Measurements from ENCODE around the gene MRPL38.
"Not testable (repeated sequence)": the region's sequence is repeated elsewhere in the genome, so short reads cannot be mapped to it uniquely, and the experiment has no call there.

Gene MRPL38

DNA sequence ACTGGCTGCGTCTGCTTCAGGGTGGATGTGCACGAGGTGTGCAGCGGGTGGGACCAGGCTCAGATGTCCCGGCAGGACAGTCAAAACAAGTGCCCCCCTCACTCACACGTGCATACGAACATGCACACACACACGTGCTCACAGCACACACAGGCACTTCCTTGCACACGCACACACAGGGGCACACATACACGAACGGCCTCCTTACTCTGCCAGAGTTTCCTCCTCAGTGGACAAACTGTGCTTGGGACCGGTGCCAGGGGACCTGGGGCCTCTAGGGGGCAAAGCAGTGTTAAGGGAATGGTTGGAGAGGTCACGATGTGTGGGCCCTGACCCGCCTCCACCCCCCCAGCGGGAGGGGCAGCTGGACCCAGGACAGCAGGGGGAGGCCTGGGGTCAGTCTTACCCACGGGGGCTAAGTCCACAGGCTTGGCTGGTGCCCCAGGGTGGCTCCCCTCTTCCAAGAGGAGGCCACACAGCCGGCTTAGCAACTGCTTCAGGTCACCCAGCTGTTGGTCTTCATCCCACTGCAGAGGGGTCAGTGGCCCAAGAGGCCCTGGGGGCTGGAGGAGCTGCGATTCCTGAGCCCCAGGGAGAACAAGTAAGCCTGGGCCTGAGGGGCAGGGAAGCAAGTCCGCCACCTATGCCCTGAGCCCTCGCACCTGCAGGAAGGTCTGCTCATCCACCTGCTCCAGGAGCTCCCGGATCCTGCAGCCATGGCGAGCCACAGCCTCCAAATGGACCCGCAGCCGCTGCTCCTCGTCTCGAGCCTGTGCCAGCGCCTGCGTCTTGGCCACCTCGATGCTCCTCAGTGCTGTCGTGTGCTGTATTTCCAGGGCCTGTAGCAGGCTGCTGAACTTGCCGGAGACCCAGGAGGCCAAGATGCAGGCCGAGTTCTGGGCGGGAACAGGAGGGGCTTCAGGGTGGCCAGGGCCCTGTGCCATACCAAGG lies 12.8 kb downstream of the MRPL38 start:
- H3K27me3 ChIP-seq (ENCODE audit: control insufficient read depth, insufficient read depth, low read length), result no peaks in the 10 kb centered on the region
- no peak overlapping the region for H3K4me3 ChIP-seq (ENCODE audit: low read length)
- no peak overlapping the region for H3K27ac ChIP-seq (ENCODE audit: low read depth, low read length)
- H3K9ac ChIP-seq (ENCODE audit: low read length), result no peak overlapping the region
- H3K36me3 ChIP-seq (ENCODE audit: control insufficient read depth, insufficient read depth, low read length), result peaks cover 11% of the 10 kb centered on the region
- peaks cover 11% of the 10 kb centered on the region for H3K4me1 ChIP-seq (ENCODE audit: control insufficient read depth, insufficient read depth, low read length)

- Histone ChIP-seq H3K27ac (ENCODE audit: low read depth, low read length) (no peak overlapping the region), H3K27me3 (ENCODE audit: control insufficient read depth, insufficient read depth, low read length) (no peaks in the 10 kb centered on the region), H3K4me3 (ENCODE audit: low read length) (no peak overlapping the region), H3K4me1 (ENCODE audit: control insufficient read depth, insufficient read depth, low read length) (peaks cover 11% of the 10 kb centered on the region), H3K36me3 (ENCODE audit: control insufficient read depth, insufficient read depth, low read length) (peaks cover 11% of the 10 kb centered on the region), H3K9ac (ENCODE audit: low read length) (no peak overlapping the region)
These were observed 13.6 kb downstream of the MRPL38 start for GRCh38 chr17:75891022-75891604.

DNA sequence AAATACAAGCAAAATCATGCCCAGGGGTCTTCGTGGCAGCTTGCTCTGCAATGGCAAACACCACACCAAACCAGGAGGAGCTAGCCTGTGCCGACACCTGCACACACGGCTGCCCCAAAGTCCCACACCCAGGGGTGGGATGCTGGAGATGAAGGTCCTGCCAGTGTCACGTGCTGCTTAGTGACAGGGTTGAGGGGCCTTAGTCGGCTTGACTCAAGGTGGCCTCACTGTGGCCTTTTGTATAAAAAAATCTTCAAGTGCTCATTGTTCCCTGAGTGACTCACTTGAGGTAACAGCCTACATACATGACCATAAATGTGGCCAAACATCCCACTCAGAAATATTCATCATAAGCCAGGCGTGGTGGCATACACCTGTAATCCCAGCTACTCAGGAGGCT lies 15.2 kb downstream of the MRPL38 start:
- H3K27ac ChIP-seq (ENCODE audit: low read depth, low read length), result no peak overlapping the region
- peaks cover 11% of the 10 kb centered on the region for H3K36me3 ChIP-seq (ENCODE audit: control insufficient read depth, insufficient read depth, low read length)
- no peaks in the 10 kb centered on the region for H3K4me1 ChIP-seq (ENCODE audit: control insufficient read depth, insufficient read depth, low read length)
- no peak overlapping the region for H3K4me3 ChIP-seq (ENCODE audit: low read length)
- no peak overlapping the region for H3K9ac ChIP-seq (ENCODE audit: low read length)
- no peaks in the 10 kb centered on the region for H3K27me3 ChIP-seq (ENCODE audit: control insufficient read depth, insufficient read depth, low read length)

DNA sequence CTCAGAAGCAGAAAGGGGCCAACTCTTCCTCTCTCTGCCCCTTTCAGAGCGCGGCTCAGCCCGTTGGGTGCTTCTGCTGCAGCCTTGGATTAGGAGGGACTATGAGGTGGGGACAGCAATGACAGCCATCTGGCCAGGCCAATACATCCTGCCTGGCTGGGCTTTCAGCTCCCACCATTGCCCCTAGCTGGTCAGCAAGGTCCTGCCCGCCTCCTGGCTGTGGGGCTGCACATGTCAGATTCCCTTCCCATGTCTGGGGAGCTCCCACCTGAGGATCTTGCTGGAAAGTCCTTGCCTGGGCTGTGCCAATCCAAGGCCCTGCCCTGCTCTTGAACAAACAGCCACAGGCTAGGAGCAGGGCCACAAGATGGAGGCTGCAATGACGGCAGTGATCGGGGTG lies 16.2 kb downstream of the MRPL38 start:
- H3K4me3 ChIP-seq (ENCODE audit: low read length), result no peak overlapping the region
- no peaks in the 10 kb centered on the region for H3K27me3 ChIP-seq (ENCODE audit: control insufficient read depth, insufficient read depth, low read length)
- no peak overlapping the region for H3K9ac ChIP-seq (ENCODE audit: low read length)
- H3K36me3 ChIP-seq (ENCODE audit: control insufficient read depth, insufficient read depth, low read length), result peaks cover 11% of the 10 kb centered on the region
- H3K4me1 ChIP-seq (ENCODE audit: control insufficient read depth, insufficient read depth, low read length), result no peaks in the 10 kb centered on the region
- no peak overlapping the region for H3K27ac ChIP-seq (ENCODE audit: low read depth, low read length)

- not testable (repeated sequence) for H3K36me3 ChIP-seq (ENCODE audit: control insufficient read depth, insufficient read depth, low read length); H3K9ac ChIP-seq (ENCODE audit: low read length); H3K27ac ChIP-seq (ENCODE audit: low read depth, low read length); H3K27me3 ChIP-seq (ENCODE audit: control insufficient read depth, insufficient read depth, low read length); H3K4me1 ChIP-seq (ENCODE audit: control insufficient read depth, insufficient read depth, low read length); H3K4me3 ChIP-seq (ENCODE audit: low read length)
These were observed 18.8 kb downstream of the MRPL38 start for GRCh38 chr17:75885860-75886259.

DNA sequence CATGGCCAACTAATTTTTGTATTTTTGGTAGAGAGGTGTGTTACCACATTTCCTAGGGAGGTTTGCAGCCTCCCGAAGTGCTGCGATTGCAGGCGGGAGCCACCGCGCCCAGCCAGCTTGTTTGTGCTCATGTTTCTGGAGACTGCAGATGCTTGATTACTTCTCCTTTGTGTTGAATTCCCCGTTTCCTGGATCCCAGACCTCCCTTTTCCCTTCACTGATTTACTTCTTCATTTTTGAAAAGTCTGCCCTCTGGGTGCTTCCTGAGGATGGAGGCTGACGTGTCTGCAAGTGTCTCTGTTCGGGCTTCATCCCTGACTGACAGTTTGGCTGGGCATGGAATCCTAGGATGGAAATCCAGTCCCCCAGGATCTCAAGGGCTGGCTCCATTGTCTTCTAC lies 19.3 kb downstream of the MRPL38 start:
- no peak overlapping the region for H3K9ac ChIP-seq (ENCODE audit: low read length)
- peaks cover under 1% of the 10 kb centered on the region for H3K36me3 ChIP-seq (ENCODE audit: control insufficient read depth, insufficient read depth, low read length)
- no peak overlapping the region for H3K4me3 ChIP-seq (ENCODE audit: low read length)
- no peak overlapping the region for H3K27ac ChIP-seq (ENCODE audit: low read depth, low read length)
- no peaks in the 10 kb centered on the region for H3K27me3 ChIP-seq (ENCODE audit: control insufficient read depth, insufficient read depth, low read length)
- H3K4me1 ChIP-seq (ENCODE audit: control insufficient read depth, insufficient read depth, low read length), result no peaks in the 10 kb centered on the region

DNA sequence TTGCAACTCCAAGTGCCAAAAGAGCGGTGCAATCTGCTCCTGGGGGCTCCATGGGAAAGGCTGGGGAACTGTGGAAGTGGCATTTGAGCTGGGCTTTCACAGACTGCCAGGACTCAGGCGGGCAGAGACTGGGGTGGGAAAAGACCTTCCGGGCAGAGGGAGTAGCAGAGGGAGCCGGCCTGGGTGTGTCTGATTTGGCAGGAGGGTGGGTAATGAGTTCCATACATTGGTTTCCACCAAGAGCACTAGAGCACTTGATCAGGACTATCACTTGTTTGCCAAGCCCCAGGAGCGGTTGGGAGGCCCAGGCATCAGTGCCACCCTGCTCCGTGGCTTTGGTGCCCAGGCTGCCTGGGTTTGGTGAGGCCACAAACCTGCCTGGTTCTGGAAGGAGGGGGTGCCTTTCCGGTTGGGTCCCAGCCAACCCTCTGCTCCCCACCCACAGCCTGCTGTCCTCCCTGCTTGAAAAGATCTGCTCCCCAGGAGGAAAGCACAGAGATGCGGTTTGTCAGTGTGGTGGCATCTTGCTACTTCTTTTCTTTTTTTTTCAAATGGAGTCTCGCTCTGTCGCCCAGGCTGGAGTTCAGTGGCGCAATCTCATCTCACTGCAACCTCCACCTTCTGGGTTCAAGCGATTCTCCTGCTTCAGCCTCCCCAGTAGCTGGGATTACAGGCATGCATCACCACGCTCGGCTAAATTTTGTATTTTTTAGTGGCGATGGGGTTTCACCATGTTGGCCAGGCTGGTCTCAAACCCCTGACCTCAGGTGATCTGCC lies 22.8 kb downstream of the MRPL38 start:
- no peaks in the 10 kb centered on the region for H3K36me3 ChIP-seq (ENCODE audit: control insufficient read depth, insufficient read depth, low read length)
- H3K27me3 ChIP-seq (ENCODE audit: control insufficient read depth, insufficient read depth, low read length), result no peaks in the 10 kb centered on the region
- H3K9ac ChIP-seq (ENCODE audit: low read length), result no peak overlapping the region
- no peak overlapping the region for H3K27ac ChIP-seq (ENCODE audit: low read depth, low read length)
- H3K4me3 ChIP-seq (ENCODE audit: low read length), result no peak overlapping the region
- H3K4me1 ChIP-seq (ENCODE audit: control insufficient read depth, insufficient read depth, low read length), result peaks cover 1% of the 10 kb centered on the region

DNA sequence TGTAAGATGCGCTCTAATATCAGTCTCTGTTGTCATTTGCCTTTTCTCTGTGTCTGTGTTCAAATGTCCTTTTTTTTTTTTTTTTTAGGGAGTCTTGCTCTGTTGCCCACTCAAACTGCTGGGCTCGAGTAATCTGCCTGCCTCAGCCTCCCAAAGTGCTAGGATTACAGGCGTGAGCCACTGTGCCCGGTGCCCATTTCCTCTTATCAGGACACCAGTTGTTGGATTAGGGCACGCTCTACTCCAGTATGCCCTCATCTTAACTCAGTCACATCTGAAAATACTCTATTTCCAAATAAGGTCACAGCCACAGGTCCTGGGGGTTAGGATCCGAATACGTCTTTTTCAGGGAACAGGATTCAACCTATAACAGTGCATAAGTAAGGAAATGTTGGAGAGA lies 24.4 kb downstream of the MRPL38 start:
- peaks cover 17% of the 10 kb centered on the region for H3K4me1 ChIP-seq (ENCODE audit: control insufficient read depth, insufficient read depth, low read length)

DNA sequence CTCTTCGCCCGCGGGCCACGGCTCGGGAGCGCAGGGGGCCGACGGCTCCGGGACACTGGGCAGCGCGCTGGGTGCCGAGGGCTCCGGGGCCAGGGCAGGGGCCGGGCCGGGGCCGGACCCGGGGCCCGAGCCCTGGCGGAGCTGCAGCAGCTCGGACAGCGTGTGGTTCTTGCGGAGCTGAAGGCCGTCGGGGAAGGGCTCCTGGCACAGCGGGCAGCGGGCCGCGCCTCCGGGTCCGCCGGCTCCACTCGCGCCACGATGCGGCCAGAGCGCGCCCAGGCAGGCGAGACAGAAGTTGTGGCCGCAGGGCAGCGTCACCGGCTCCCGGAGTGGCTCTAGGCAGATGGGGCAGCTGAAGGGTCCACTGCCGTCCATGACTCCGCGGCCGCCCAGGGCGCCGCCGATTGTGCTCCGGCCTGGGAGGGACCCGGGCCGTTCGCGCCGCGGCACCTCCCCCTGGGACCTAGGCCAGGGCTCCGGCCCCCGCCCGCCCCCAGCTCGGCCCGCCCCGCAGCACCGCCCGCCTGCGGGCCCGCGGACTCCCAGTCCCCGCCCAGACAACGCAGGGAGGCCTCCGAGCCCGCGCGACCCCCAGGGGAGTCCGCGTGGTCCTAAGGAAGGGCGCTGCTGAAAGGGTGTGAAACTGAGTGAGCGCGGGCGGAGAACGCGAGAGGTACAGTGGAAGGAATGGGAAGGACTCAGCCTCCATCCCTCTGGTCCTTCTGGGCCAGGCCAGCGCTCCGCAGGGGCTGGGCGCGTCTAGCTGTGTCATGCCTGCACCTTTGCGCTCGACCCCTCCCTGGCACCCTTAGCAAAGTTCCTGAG lies 26.3 kb downstream of the MRPL38 start, which contains the start of gene TRIM47:
Gene TRIM47, minus strand, starts transcription at position 408 of the 825 bp plus-strand sequence. Its CDS starts 33 bp downstream, at position 375.
- H3K27me3 ChIP-seq (ENCODE audit: control insufficient read depth, insufficient read depth, low read length), result no peaks in the 10 kb centered on the region
- H3K4me1 ChIP-seq (ENCODE audit: control insufficient read depth, insufficient read depth, low read length), result peaks cover 35% of the 10 kb centered on the region
- H3K9ac ChIP-seq (ENCODE audit: low read length), result peak within 1 kb of the TSS; percentile 95
- H3K27ac ChIP-seq (ENCODE audit: low read depth, low read length), result peak within 1 kb of the TSS; percentile 96
- H3K4me3 ChIP-seq (ENCODE audit: low read length), result peak within 1 kb of the TSS; percentile 88
- peaks cover 7% of the 10 kb centered on the region for H3K36me3 ChIP-seq (ENCODE audit: control insufficient read depth, insufficient read depth, low read length)

More for the DNA sequence above, 24.4 kb downstream of the MRPL38 start:
- Histone ChIP-seq H3K27me3 (ENCODE audit: control insufficient read depth, insufficient read depth, low read length) (no peaks in the 10 kb centered on the region), H3K27ac (ENCODE audit: low read depth, low read length) (no peak overlapping the region), H3K36me3 (ENCODE audit: control insufficient read depth, insufficient read depth, low read length) (no peaks in the 10 kb centered on the region), H3K4me3 (ENCODE audit: low read length) (no peak overlapping the region), H3K9ac (ENCODE audit: low read length) (no peak overlapping the region)

DNA sequence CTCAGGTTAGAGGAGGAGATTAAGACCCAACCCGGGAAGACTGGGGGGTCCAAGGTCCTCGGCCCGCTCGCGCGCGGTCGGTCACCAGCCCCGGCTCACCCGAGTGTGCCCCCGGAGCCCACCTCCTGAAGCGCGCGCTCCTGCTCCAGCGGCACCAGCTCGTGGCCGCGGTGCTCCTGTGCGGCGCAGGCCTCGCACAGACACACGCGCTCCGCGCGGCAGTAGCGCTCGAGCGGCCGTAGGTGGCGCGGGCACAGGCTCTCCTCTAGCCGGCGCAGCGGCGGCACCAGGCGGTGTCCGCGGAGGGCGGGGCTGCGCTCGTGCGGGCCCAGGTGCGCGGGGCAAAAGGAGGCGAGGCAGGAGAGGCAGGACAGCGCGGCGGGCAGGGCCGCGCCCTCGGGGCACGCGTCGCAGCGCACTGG lies 26.9 kb downstream of the MRPL38 start:
- Histone ChIP-seq H3K4me3 (ENCODE audit: low read length) (peak overlapping the region; percentile 88), H3K9ac (ENCODE audit: low read length) (peak overlapping the region; percentile 95), H3K27ac (ENCODE audit: low read depth, low read length) (peak overlapping the region; percentile 96), H3K36me3 (ENCODE audit: control insufficient read depth, insufficient read depth, low read length) (peaks cover 7% of the 10 kb centered on the region), H3K4me1 (ENCODE audit: control insufficient read depth, insufficient read depth, low read length) (peaks cover 41% of the 10 kb centered on the region), H3K27me3 (ENCODE audit: control insufficient read depth, insufficient read depth, low read length) (no peaks in the 10 kb centered on the region)

- Histone ChIP-seq H3K4me1 (ENCODE audit: control insufficient read depth, insufficient read depth, low read length) (peaks cover 46% of the 10 kb centered on the region), H3K9ac (ENCODE audit: low read length) (peak overlapping the region; percentile 95), H3K27me3 (ENCODE audit: control insufficient read depth, insufficient read depth, low read length) (no peaks in the 10 kb centered on the region), H3K27ac (ENCODE audit: low read depth, low read length) (peak overlapping the region; percentile 96), H3K36me3 (ENCODE audit: control insufficient read depth, insufficient read depth, low read length) (peaks cover 7% of the 10 kb centered on the region), H3K4me3 (ENCODE audit: low read length) (peak overlapping the region; percentile 88)
These were observed 27.5 kb downstream of the MRPL38 start for GRCh38 chr17:75876938-75877751.
